HG03457 (cell line): ENCODE measurements around the gene KPNB1.

Experiments used
- ATAC-seq: cut with Tn5 transposase; IDR thresholded peaks from one replicate; pipeline ENCODE4 v1.9.1; 2021; ENCODE audit warnings: moderate number of reproducible peaks; ENCODE audit not compliant: unreplicated experiment

Gene KPNB1

GRCh38 chr17:47696717-47697642 lies 47.3 kb downstream of the KPNB1 start:
- no peak for ATAC-seq

DNA sequence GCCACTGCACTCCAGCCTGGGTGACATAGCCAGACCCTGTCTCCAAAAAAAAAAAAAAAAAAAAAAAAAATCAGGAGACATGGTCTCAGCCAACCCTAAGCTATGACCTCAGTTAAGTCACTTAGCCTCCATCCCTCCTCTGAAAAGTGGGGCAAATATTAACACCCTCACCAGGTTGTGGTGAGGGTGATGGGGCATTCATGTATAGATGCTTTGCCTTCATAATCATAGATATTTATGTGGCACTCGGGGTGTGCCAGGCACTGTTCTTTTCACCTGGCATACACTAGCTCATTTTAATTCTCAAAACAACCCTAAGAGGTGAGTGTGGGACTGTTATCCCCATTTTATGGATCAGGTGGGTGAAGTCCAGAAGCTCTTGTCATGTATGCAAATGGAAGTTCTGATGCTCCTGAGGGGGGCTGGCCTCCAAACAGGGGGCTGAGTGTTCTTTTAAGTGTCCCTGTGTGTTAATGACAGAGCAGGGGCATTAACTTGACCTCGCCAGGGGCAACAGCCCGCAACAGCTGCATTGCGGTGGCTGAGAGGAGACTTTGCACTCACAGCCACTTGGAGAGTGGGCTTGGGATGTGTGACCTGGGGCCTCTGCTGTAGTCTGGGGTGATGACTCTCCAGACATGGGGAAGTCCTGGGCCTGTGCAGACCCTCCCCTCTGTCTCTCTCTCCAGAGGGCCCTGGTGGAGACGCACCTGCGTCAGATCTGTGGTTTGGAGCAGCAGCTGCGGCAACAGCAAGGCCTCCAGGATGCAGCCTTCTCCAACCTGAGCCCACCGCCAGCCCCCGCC lies 48.4 kb downstream of the KPNB1 start:
- no peak for ATAC-seq

- ATAC-seq: no peak
Observed at GRCh38 chr17:47698749-47699535, 49.2 kb downstream of the KPNB1 start.

DNA sequence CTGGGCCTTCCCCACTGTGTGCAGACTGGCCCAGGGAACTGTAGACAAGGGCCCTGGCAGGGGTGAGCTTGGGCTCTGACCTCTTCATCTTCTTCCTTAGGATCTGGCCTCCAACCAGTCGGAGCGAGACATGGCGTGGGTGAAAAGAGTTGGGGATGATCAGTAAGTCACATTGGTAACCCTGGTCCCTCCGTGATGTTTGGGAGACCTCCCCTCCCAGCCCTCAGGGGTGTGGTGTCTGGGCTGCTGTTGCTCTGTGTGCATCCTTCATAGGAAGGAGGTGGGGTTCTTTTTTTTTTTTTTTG lies 49.8 kb downstream of the KPNB1 start:
- ATAC-seq: no peak

DNA sequence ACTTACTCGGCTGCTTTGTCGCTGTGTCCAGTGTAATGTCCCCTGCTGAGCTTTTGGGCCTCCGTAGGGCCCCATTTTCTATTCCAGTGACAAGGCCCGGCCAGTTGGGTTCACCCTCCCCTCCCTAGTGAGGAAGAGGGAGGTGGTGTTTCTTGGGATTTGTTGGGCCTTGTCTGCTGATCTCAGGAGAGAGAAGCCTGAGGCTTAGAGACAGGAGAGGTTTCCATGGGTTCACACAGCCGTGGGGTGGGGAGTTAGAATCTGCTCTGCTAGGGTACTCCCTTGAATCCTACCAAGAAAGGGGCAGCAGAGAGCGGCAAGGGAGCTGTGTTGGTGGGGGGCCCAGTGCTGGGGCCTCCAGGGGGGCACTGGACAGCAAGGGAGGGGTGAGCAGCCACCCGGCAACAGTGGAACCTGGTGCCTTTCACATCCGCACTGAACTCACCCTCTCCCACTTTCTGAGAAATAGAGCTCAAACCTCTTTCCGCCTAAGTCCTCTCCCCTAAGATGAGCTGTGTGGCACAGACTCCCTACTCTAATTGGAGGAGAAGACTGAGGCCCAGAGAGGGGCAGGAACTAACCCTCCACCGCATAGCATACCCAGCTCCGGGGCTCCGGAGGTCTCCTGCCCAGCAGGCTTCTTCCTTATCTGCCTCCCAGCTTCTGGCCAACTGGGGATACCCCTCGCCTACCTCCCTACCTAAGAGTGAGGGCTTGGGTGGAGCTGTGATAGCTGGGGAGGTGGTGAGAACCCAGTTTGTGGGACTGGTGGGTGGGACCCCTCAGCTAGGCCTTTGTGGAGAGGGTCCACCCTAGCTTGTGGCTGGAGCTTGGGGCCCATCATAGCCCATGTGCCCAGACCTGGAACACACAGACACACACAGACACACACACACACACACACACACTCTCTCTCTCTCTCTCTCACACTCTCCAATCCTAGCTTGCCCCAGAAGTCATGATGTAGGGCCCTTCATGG lies 51.0 kb downstream of the KPNB1 start:
- ATAC-seq: no peak

DNA sequence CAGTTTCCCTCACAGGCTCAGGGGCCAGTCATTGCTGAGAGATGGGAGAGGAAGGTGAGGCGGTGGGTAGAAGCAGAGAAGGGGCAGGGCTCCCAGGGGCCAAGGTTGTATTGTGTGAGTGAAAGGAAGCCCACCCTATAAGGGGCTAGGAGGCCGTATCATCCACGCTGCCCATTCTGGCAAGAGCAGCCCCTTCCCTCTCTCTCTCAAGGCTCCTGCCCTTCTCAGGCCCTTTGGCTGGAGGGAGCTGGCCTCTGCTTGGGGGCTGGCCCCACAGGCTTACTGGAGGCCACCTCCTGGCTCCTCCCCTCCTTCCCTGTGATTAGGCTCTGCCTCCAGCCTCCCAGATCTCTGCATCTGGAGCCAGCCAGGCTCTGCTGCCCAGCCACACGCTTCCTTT lies 51.9 kb downstream of the KPNB1 start:
- ATAC-seq: no peak

GRCh38 chr17:47702391-47702995 lies 52.8 kb downstream of the KPNB1 start:
- ATAC-seq: no peak

DNA sequence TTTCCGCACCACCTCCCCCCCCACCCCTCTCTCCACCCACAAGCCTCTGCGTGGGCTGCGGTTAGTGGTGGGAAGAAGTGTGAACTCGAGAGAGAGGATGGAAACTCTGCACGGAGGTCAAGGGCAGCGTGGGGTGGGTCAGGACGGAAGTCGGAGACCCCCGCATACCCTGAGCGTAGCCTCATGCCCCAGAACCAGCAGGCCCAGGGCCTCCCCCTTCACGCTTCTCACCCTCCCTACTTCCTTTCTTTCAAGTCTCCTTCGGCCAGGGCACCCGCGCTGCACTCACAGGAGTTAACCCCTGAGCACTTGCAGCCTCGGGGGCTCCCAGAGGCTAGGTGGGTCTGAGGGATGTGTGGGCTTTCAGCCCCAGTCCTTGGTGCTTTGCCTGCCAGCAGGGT lies 53.5 kb downstream of the KPNB1 start:
- ATAC-seq: no peak

- ATAC-seq: no peak
Observed at GRCh38 chr17:47703671-47704070, 54.0 kb downstream of the KPNB1 start.

DNA sequence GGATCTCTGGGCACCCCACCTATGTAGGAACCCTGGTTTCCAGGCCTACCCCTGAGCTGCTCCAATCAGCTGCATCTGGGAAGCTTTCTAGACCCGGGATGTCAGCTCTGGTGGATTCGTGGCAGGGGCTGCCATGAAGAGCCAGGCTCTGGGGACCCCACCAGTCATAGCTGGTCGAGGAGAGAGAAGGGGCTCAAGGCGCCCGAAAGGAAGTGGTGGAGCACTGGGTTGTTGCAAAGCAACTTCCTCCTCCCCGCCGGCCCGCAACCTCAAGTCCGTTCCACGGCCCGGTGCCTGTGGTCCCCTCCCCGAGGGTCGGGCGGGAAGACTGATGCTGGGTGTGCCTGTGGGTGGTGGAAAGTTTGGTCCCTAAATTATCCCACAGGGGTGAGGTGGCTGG lies 54.4 kb downstream of the KPNB1 start:
- no peak for ATAC-seq

DNA sequence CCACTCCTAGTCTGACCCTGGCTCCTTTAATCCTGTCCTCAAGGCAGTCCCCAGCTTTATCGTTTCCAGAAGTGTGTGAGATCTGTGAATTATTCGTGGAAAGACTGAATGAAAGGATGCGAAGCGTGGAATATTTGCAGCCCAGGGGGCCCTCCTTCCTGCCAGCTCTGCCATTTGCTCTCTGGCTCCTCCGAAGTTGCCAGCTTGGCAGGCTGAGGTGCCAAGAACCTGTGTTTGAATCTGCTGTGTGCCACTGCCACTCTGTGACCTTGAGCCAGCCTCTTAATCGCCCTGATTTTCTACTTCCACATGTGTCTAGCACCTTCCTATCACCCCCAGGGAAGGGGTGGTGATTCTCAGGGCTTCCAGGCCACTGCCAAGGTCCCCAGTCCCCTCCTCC lies 55.0 kb downstream of the KPNB1 start:
- no peak for ATAC-seq

GRCh38 chr17:47705536-47706530 lies 56.1 kb downstream of the KPNB1 start:
- no peak for ATAC-seq

- no peak for ATAC-seq
Observed at GRCh38 chr17:47707056-47707804, 57.5 kb downstream of the KPNB1 start.

DNA sequence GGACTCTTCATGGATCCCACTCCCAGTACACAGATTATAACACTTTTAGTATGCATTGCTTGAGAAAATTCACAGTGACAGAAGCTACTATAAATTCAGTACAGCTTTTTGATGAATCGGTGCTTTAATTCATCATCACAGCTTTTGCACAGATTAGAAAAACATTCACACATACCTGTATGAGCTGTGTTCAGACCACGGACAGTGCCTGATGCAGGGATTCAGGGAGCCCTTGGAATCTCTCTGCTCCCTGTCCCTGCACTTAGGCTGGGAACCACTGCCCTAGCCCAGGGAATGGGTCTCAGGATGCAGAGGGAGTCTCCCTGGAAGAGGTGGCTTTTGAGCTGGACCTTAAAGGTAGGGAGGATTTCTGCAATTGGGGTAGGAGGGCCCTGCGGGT lies 58.2 kb downstream of the KPNB1 start:
- ATAC-seq: no peak

DNA sequence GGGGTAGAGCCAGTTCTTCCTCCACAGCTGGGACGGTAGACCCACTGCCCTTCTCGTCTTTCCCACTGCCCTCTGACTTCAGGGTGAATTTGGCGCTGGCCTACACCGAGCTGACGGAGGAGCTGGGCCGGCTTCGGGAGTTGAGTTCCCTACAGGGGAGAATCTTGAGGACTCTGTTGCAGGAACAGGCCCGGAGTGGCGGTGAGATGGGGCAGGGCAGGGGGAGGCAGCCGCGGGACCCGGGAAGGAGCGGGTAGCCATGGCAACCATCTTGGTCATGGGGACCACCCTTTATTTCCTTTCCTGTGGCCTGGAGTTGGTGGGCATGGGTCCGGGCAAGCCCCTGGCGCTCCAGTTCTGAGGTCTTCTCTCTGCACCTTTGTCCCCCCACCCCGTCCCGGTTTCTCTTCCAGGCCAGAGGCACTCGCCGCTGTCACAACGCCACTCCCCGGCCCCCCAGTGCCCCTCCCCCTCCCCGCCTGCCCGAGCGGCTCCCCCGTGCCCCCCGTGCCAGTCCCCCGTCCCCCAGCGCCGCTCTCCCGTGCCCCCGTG lies 58.7 kb downstream of the KPNB1 start:
- no peak for ATAC-seq

DNA sequence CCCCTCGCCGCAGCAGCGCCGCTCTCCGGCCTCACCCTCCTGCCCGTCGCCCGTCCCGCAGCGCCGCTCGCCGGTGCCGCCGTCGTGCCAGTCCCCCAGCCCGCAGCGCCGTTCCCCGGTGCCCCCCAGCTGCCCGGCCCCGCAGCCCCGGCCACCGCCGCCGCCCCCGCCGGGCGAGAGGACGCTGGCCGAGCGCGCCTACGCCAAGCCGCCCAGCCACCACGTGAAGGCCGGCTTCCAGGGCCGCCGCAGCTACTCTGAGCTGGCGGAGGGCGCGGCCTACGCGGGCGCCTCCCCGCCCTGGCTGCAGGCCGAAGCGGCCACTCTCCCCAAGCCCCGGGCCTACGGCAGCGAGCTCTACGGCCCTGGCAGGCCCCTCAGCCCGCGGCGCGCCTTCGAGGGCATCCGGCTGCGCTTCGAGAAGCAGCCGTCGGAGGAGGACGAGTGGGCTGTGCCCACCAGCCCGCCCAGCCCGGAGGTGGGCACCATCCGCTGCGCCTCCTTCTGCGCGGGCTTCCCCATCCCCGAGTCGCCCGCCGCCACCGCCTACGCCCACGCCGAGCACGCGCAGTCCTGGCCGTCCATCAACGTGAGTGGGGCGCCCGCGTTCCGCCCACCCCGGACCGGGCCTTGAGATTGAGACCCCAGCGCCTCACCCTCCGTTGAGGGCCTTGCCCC lies 59.3 kb downstream of the KPNB1 start:
- no peak for ATAC-seq

GRCh38 chr17:47709594-47709993 lies 59.9 kb downstream of the KPNB1 start:
- ATAC-seq: no peak
